ENCODE measurements around the gene NUDT8.
"Not testable (repeated sequence)": the region's sequence is repeated elsewhere in the genome, so short reads cannot be mapped to it uniquely, and the experiment has no call there.

GRCh38 chr11:67618901-67619659 is 10.7 kb downstream of the NUDT8 start:
- TF ChIP-seq EZH2 (IDR thresholded peaks at IDR 0.05; ENCODE audit: borderline replicate concordance, low read length); CTCF (conservative IDR thresholded peaks at IDR 0.05 in 1 of 2, IDR thresholded peaks at IDR 0.05 in 1 of 2; ENCODE audit: extremely low read depth in 1 of 2, insufficient read depth in 1 of 2, low read depth in 1 of 2, low read length in 2 of 2): not testable (repeated sequence)

All from mammary epithelial cell (primary cell).